Measurements from ENCODE around the gene KRTAP10-6. TPM values are rescaled to one million over a fixed set of nuclear protein-coding genes. Genes with fewer than 3 reads are reported as not detected.

Gene KRTAP10-6
- total and polyA plus RNA-seq, 2 donors (not counting 1 experiment from before 2014, with no cell fraction given): not detected

DNA sequence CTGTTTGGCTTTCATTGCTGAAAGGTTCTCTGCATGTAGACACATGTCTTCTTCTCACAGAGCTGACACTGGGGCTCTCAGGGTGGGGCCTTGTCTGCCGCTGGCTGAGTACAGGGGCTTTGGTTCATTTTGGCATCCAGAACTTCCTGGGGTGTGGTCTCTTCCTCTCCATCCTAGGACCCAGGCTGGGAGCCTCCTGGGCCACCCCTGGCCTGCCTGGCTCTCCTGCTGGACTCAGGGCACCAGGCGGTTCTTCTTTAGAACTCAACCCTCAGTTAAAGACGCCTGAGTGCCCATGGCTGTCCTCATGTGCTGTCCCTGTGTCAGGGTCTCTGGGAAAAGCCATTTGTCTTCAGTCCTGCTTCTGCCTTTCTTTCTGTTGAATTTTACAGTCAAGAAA lies 6.4 kb downstream of the KRTAP10-6 start:
- DNase-seq (ENCODE audit: low read depth in 2 of 2): no peak
- no peaks in the 10 kb centered on the region for H4K20me1 ChIP-seq (ENCODE audit: control insufficient read depth, extremely low read depth, insufficient read depth, low read length)
- H3K27ac ChIP-seq (ENCODE audit: insufficient read depth, low read length): no peak overlapping the region
- TF ChIP-seq, protein P1, sequence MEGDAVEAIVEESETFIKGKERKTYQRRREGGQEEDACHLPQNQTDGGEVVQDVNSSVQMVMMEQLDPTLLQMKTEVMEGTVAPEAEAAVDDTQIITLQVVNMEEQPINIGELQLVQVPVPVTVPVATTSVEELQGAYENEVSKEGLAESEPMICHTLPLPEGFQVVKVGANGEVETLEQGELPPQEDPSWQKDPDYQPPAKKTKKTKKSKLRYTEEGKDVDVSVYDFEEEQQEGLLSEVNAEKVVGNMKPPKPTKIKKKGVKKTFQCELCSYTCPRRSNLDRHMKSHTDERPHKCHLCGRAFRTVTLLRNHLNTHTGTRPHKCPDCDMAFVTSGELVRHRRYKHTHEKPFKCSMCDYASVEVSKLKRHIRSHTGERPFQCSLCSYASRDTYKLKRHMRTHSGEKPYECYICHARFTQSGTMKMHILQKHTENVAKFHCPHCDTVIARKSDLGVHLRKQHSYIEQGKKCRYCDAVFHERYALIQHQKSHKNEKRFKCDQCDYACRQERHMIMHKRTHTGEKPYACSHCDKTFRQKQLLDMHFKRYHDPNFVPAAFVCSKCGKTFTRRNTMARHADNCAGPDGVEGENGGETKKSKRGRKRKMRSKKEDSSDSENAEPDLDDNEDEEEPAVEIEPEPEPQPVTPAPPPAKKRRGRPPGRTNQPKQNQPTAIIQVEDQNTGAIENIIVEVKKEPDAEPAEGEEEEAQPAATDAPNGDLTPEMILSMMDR (conservative IDR thresholded peaks at IDR 0.05 in 1 of 2, IDR thresholded peaks at IDR 0.05 in 1 of 2; ENCODE audit: low read depth in 1 of 2, low read length in 2 of 2): no peak
- TF ChIP-seq EZH2 (IDR thresholded peaks at IDR 0.05; ENCODE audit: low read length, missing control alignments): no peak
- no peak overlapping the region for H3K4me3 ChIP-seq (replicated peaks in 1 of 4; ENCODE audit: control extremely low read depth in 1 of 4, insufficient read depth in 1 of 4, low read depth in 3 of 4, low read length in 4 of 4)
- H3K27me3 ChIP-seq (ENCODE audit: control insufficient read depth, insufficient read depth, low read length): no peaks in the 10 kb centered on the region
- no peaks in the 10 kb centered on the region for H3K9me3 ChIP-seq (ENCODE audit: control insufficient read depth, insufficient read depth, low read depth, low read length)
- no peaks in the 10 kb centered on the region for H3K4me1 ChIP-seq (ENCODE audit: control insufficient read depth, extremely low read depth, insufficient read depth, low read length)
- no peaks in the 10 kb centered on the region for H3K79me2 ChIP-seq (ENCODE audit: control insufficient read depth, insufficient read depth, low read length)
- no peak overlapping the region for H3K4me2 ChIP-seq (ENCODE audit: extremely low read depth, insufficient read depth, low read length)
- no peaks in the 10 kb centered on the region for H3K36me3 ChIP-seq (ENCODE audit: control insufficient read depth, insufficient read depth, low read length)
- no peak overlapping the region for H3K9ac ChIP-seq (ENCODE audit: insufficient read depth, low read length)
- H2AFZ ChIP-seq (ENCODE audit: low read length): no peak overlapping the region

DNA sequence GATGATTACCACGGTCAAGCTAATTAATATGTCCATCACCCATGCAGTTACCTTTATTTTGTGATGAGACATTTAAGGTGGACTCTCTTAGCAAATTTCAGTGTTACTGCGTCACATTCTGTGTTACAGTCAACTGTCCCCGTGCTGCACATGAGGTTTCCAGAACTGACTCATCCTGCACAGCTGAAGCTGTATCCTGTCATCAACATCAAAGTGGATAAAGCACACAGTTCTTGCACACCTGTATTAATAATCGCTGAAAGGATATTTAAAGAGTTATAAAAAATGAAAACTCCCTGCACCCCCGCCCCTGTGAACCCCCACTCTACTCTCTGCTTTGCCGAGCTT lies 8.5 kb downstream of the KRTAP10-6 start:
- Histone ChIP-seq H3K27ac (ENCODE audit: insufficient read depth, low read length) (no peak overlapping the region), H3K4me2 (ENCODE audit: extremely low read depth, insufficient read depth, low read length) (no peak overlapping the region), H3K9me3 (ENCODE audit: control insufficient read depth, insufficient read depth, low read depth, low read length) (no peaks in the 10 kb centered on the region), H2AFZ (ENCODE audit: low read length) (no peak overlapping the region), H3K27me3 (ENCODE audit: control insufficient read depth, insufficient read depth, low read length) (no peaks in the 10 kb centered on the region), H3K4me3 (replicated peaks in 1 of 4; ENCODE audit: control extremely low read depth in 1 of 4, insufficient read depth in 1 of 4, low read depth in 3 of 4, low read length in 4 of 4) (no peak overlapping the region), H3K36me3 (ENCODE audit: control insufficient read depth, insufficient read depth, low read length) (no peaks in the 10 kb centered on the region), H4K20me1 (ENCODE audit: control insufficient read depth, extremely low read depth, insufficient read depth, low read length) (no peaks in the 10 kb centered on the region), H3K4me1 (ENCODE audit: control insufficient read depth, extremely low read depth, insufficient read depth, low read length) (no peaks in the 10 kb centered on the region), H3K79me2 (ENCODE audit: control insufficient read depth, insufficient read depth, low read length) (no peaks in the 10 kb centered on the region), H3K9ac (ENCODE audit: insufficient read depth, low read length) (no peak overlapping the region)
- no peak for DNase-seq (ENCODE audit: low read depth in 2 of 2)
- TF ChIP-seq, protein P1 (conservative IDR thresholded peaks at IDR 0.05 in 1 of 2, IDR thresholded peaks at IDR 0.05 in 1 of 2; ENCODE audit: low read depth in 1 of 2, low read length in 2 of 2): no peak

DNA sequence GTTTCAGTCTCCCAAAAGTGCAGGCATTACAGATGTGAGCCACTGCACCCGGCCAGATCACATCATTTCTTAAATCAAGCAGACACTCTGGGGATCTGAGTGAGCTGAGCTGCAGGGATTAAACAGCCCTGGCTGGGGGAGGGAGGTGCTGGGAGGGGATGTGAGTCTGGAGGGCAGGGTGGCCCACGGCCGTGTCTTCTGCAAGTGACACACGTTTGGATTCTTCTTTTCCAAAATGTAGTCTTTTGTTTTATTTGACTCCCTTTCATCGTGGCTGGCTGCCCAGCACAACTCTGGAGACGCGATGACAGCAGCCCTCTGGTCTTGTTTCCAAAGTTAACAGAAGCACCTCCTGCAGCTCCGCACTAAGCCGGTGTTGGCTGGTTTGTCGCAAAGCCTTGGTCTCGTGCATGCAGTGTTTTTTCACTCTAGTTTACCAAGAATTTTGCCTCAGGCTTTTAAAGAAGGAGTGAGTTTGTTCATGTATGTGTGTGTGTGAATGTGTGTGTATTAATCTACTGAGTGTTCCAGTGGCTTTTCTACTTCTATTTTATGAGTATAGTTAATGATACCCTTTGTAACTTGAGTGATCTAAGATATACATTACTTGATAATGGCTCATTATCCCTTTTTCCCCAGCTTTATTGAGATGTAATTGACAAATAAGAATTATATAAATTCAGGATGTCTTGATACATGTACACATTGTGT lies 9.1 kb downstream of the KRTAP10-6 start:
- H3K9me3 ChIP-seq (ENCODE audit: control insufficient read depth, insufficient read depth, low read depth, low read length): no peaks in the 10 kb centered on the region
- no peak for DNase-seq (ENCODE audit: low read depth in 2 of 2)
- H3K4me3 ChIP-seq (replicated peaks in 1 of 4; ENCODE audit: control extremely low read depth in 1 of 4, insufficient read depth in 1 of 4, low read depth in 3 of 4, low read length in 4 of 4): no peak overlapping the region
- no peaks in the 10 kb centered on the region for H3K4me1 ChIP-seq (ENCODE audit: control insufficient read depth, extremely low read depth, insufficient read depth, low read length)
- no peaks in the 10 kb centered on the region for H3K27me3 ChIP-seq (ENCODE audit: control insufficient read depth, insufficient read depth, low read length)
- H4K20me1 ChIP-seq (ENCODE audit: control insufficient read depth, extremely low read depth, insufficient read depth, low read length): no peaks in the 10 kb centered on the region
- no peak overlapping the region for H3K4me2 ChIP-seq (ENCODE audit: extremely low read depth, insufficient read depth, low read length)
- H3K9ac ChIP-seq (ENCODE audit: insufficient read depth, low read length): no peak overlapping the region
- H3K79me2 ChIP-seq (ENCODE audit: control insufficient read depth, insufficient read depth, low read length): no peaks in the 10 kb centered on the region
- no peak overlapping the region for H2AFZ ChIP-seq (ENCODE audit: low read length)
- TF ChIP-seq, protein P1 (conservative IDR thresholded peaks at IDR 0.05 in 1 of 2, IDR thresholded peaks at IDR 0.05 in 1 of 2; ENCODE audit: low read depth in 1 of 2, low read length in 2 of 2): no peak
- TF ChIP-seq EZH2 (IDR thresholded peaks at IDR 0.05; ENCODE audit: low read length, missing control alignments): no peak
- H3K27ac ChIP-seq (ENCODE audit: insufficient read depth, low read length): no peak overlapping the region
- H3K36me3 ChIP-seq (ENCODE audit: control insufficient read depth, insufficient read depth, low read length): no peaks in the 10 kb centered on the region
